OCI-LY7 (cell line): ENCODE results near the gene KBTBD12. TPM values are rescaled to one million over a fixed set of nuclear protein-coding genes. Genes with fewer than 3 reads are reported as not detected.

Experiments
- BruUV-seq: library from RNA; stranded (reverse); fragments of 400-500 nt; replicated peaks from 2 replicates; lab custom pipeline; 2021; lab: Mats Ljungman, UMichigan
- CTCF ChIA-PET: fragments of 300-600 bp; sonication (Branson Sonifier 250); formaldehyde crosslinking; loops from one replicate; lab custom pipeline; 2022; ENCODE audit warnings: antibody characterized with exemption; ENCODE audit not compliant: unreplicated experiment; lab: Charles Lee
- POLR2A ChIA-PET: fragments of 300-600 bp; sonication (Branson Sonifier 250); formaldehyde crosslinking; loops from one replicate; lab custom pipeline; 2022; ENCODE audit warnings: antibody characterized with exemption; lab: Charles Lee
- DNase-seq: peaks from one replicate; pipeline ENCODE4 v3.0.0-alpha.2; 2015; ENCODE audit warnings: low spot score
- H2AFZ ChIP-seq: fragments of 200-600 bp; sonication (generic), shearing (Covaris generic); 2 replicates; pipeline ENCODE4 v1.6.1; 2014; ENCODE audit warnings: mild to moderate bottlenecking, antibody characterized with exemption, low read length, moderate library complexity
- H3K27ac ChIP-seq: fragments of 200-600 bp; sonication (generic); 2 replicates; pipeline ENCODE4 v1.5.1; 2014; ENCODE audit warnings: mixed run types, low read depth, mild to moderate bottlenecking, moderate library complexity, low read length, inconsistent platforms; ENCODE audit not compliant: poor library complexity, severe bottlenecking
- H3K36me3 ChIP-seq: fragments of 200-600 bp; sonication (generic); 2 replicates; pipeline ENCODE4 v1.6.1; 2014; ENCODE audit warnings: mild to moderate bottlenecking, antibody characterized with exemption, low read length, moderate library complexity, mixed read lengths; ENCODE audit not compliant: insufficient read depth
- H3K4me1 ChIP-seq: fragments of 200-600 bp; sonication (generic); 2 replicates; pipeline ENCODE4 v1.5.1; 2014; ENCODE audit warnings: mild to moderate bottlenecking, low read length; ENCODE audit not compliant: insufficient read depth, poor library complexity, severe bottlenecking
- H3K4me2 ChIP-seq: fragments of 200-600 bp; sonication (generic); 2 replicates; pipeline ENCODE4 v1.6.1; 2014; ENCODE audit warnings: mild to moderate bottlenecking, low read length
- H3K4me3 ChIP-seq: fragments of 200-600 bp; sonication (generic); 2 replicates; pipeline ENCODE4 v1.5.1; 2014; ENCODE audit warnings: mild to moderate bottlenecking, low read depth, low read length; ENCODE audit not compliant: poor library complexity, severe bottlenecking
- H3K79me2 ChIP-seq: fragments of 200-600 bp; sonication (generic); 2 replicates; pipeline ENCODE4 v1.6.1; 2016; ENCODE audit warnings: low read depth, mild to moderate bottlenecking, low read length, moderate library complexity, mixed read lengths; ENCODE audit not compliant: insufficient read depth
- H3K9me2 ChIP-seq: fragments of 200-600 bp; sonication (generic); 2 replicates; pipeline ENCODE4 v1.6.1; 2016; ENCODE audit warnings: mild to moderate bottlenecking, low read length, mixed read lengths; ENCODE audit not compliant: insufficient read depth
- H3K9me3 ChIP-seq: fragments of 200-600 bp; sonication (generic); 2 replicates; pipeline ENCODE4 v1.6.1; 2014; ENCODE audit warnings: mild to moderate bottlenecking, mixed run types, low read length, mixed read lengths
- H4K20me1 ChIP-seq: fragments of 200-600 bp; sonication (generic); 2 replicates; pipeline ENCODE4 v1.6.1; 2014; ENCODE audit warnings: mild to moderate bottlenecking, antibody characterized with exemption, low read length, moderate library complexity, mixed read lengths; ENCODE audit not compliant: insufficient read depth
- EZH2phosphoT487 ChIP-seq: fragments of 200-600 bp; sonication (generic); IDR thresholded peaks from 2 replicates; pipeline ENCODE4 v1.6.1; 2018; ENCODE audit warnings: low read depth, borderline replicate concordance, mild to moderate bottlenecking, mixed run types, antibody characterized with exemption, low read length, moderate library complexity, mixed read lengths
- intact Hi-C: fragments of 100-400 bp; cut with micrococcal nuclease; formaldehyde crosslinking; loops from one replicate; pipeline ENCODE4 v1.10.0; 2022; ENCODE audit not compliant: unreplicated experiment
- total RNA-seq, 2 experiments: library from RNA; depleted of rRNA in 1 of 2; stranded (reverse); fragments of >200 nt in 1 of 2; shearing (Covaris generic) in 1 of 2; gene quantifications; 2 replicates each; pipeline ENCODE4 v1.2.3, GENCODE V29; 2014 to 2022
- TF ChIP-seq, protein P1 (sequence below): fragments of 200-600 bp; sonication (generic); conservative IDR thresholded peaks from 2 replicates; pipeline ENCODE4 v1.5.1; 2014; ENCODE audit warnings: mild to moderate bottlenecking, antibody characterized with exemption, low read length, moderate library complexity, mixed read lengths

The KBTBD12 gene
- total RNA-seq, 2 experiments from 2014 or later: not detected

DNA sequence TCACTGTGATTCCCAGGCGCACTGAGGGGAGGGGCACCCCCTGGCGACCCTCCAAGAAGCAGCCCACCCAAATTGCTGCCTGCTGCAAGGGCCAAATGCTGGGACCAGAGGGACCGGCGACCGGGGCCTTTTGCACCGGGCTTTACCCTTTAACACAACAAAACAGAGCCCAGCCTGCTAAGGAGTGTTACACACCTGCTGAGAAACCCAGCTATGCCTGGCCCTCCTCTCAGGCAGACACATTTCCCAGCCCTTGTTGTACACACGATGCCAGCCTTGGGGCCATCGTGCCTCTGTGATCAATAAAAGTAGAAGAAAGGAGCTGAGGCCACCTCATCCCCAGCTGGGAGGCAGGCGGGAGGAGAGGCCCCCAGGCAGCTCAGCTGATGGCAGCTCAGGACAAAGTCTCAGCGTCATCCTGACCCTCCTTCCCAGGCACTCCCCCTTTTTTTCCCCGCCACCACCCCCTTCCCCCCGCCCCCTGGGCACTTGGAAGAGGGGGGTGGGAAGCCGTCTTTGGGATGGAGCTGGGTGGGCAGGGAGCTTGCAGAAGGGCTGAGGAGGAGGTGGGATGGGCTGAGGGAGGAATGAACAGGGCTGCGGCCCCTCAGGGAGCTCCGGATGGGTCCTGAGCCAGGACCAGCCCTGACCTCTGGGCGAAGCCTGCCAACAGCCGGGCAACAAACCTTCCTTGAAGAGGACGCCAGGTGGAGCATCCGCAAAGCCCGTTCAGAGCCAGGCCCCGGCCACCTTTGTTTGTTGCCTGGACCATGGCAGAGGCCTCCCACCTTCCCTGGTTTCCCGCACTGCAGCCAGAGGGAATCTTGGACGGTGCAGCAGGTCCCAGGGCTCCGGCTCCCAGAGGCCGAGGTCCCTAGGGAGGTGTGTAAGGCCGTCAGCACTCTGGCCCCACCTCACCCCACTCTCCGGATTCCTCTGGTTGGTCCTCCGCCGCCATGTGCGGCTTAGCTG lies 91.3 kb downstream of the KBTBD12 start:
- H3K36me3 ChIP-seq: no peaks in the 10 kb centered on the region

DNA sequence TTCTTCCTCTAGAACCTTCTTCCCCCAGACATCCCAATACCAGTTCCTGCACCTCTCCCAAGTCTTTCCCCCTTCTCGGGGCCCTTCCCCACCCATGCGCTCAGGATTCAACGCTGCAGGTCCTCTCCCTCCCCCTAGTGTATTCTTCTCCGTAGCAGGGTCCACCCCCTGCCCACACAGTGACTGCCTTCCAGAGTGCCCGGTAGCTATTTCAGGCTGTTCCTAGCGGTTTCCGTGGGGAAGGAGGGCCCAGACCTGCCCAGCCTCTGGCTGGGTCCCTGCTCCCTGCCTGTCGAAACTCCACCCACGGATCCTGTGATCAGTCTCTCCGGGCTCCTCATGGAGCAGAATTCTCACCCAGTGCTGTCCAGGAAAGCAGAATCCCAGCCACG lies 92.0 kb downstream of the KBTBD12 start:
- no peak for DNase-seq
- TF ChIP-seq EZH2phosphoT487: no peak
- TF ChIP-seq, protein P1, sequence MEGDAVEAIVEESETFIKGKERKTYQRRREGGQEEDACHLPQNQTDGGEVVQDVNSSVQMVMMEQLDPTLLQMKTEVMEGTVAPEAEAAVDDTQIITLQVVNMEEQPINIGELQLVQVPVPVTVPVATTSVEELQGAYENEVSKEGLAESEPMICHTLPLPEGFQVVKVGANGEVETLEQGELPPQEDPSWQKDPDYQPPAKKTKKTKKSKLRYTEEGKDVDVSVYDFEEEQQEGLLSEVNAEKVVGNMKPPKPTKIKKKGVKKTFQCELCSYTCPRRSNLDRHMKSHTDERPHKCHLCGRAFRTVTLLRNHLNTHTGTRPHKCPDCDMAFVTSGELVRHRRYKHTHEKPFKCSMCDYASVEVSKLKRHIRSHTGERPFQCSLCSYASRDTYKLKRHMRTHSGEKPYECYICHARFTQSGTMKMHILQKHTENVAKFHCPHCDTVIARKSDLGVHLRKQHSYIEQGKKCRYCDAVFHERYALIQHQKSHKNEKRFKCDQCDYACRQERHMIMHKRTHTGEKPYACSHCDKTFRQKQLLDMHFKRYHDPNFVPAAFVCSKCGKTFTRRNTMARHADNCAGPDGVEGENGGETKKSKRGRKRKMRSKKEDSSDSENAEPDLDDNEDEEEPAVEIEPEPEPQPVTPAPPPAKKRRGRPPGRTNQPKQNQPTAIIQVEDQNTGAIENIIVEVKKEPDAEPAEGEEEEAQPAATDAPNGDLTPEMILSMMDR: no peak
- POLR2A ChIA-PET: no interaction called here

More for the DNA sequence above, 91.3 kb downstream of the KBTBD12 start:
- Histone ChIP-seq H3K4me3 (no peak overlapping the region), H3K79me2 (no peaks in the 10 kb centered on the region), H3K4me1 (no peaks in the 10 kb centered on the region), H3K4me2 (no peak overlapping the region), H3K9me2 (no peaks in the 10 kb centered on the region), H3K9me3 (no peaks in the 10 kb centered on the region), H2AFZ (no peak overlapping the region), H3K27ac (no peak overlapping the region), H4K20me1 (no peaks in the 10 kb centered on the region)
- no peak for DNase-seq
- no TSS peak for BruUV-seq
- intact Hi-C loops: no loop called here
- CTCF ChIA-PET: no interaction called here
- no peak for TF ChIP-seq EZH2phosphoT487
- TF ChIP-seq, protein P1: no peak
- POLR2A ChIA-PET: no interaction called here

More for the DNA sequence above, 92.0 kb downstream of the KBTBD12 start:
- no peak overlapping the region for H2AFZ ChIP-seq
- intact Hi-C loops: no loop called here
- no peaks in the 10 kb centered on the region for H3K4me1 ChIP-seq
- H3K4me3 ChIP-seq: no peak overlapping the region
- H4K20me1 ChIP-seq: no peaks in the 10 kb centered on the region
- no peak overlapping the region for H3K4me2 ChIP-seq
- no peaks in the 10 kb centered on the region for H3K9me3 ChIP-seq
- H3K27ac ChIP-seq: no peak overlapping the region
- no TSS peak for BruUV-seq
- CTCF ChIA-PET: no interaction called here
- H3K9me2 ChIP-seq: no peaks in the 10 kb centered on the region
- H3K36me3 ChIP-seq: no peaks in the 10 kb centered on the region
- H3K79me2 ChIP-seq: no peaks in the 10 kb centered on the region
